ENCODE results near the gene CNTN6.

The CNTN6 gene

GRCh38 chr3:1444195-1444594 is 351.4 kb downstream of the CNTN6 start:
- DNase-seq = no peak

- no peak for DNase-seq
These were observed 353.7 kb downstream of the CNTN6 start for GRCh38 chr3:1446531-1446930.

- no peak for DNase-seq
These were observed 354.6 kb downstream of the CNTN6 start for GRCh38 chr3:1447452-1447851.

GRCh38 chr3:1448443-1448842 is 355.6 kb downstream of the CNTN6 start:
- no peak for DNase-seq

All from NCI-H748 treated with DMSO at 0.1 percent for 48 hours (cell line).